Measurements from ENCODE around the gene ATP13A1.
"Not testable (repeated sequence)": the region's sequence is repeated elsewhere in the genome, so short reads cannot be mapped to it uniquely, and the experiment has no call there.

ATP13A1 gene

DNA sequence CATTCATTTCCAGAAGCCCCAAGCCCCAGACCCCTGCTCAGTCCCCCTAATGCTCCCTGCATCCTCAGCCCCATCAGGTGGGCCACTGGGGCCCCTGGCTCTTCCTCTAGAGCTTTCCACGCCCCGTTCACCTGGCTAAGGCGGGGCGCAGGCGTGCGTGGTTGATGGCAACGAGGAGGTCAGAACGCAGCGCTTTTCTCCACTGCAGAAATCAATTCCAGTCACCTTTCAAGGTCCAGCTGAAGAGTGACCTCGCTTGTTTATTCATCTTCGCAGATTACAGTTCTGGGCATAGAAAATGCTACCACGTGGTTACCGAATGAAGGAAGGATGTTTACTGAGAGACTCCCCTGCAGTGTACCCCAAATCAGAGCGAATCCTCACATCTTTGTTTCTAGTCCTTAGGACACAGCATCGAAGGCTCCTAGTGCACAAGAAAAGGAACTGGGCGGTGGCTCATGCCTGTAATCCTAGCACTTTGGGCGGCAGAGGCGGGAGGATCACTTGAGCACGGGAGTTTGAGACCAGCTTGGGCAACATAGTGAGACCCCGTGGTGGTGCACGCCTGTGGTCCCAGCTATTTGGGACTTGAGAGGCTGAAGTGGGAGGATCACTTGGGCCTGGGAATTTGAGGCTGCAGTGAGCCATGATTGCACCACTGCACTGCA is 44.2 kb downstream of the ATP13A1 start:
- no peak for DNase-seq (ENCODE audit: low read depth)

DNA sequence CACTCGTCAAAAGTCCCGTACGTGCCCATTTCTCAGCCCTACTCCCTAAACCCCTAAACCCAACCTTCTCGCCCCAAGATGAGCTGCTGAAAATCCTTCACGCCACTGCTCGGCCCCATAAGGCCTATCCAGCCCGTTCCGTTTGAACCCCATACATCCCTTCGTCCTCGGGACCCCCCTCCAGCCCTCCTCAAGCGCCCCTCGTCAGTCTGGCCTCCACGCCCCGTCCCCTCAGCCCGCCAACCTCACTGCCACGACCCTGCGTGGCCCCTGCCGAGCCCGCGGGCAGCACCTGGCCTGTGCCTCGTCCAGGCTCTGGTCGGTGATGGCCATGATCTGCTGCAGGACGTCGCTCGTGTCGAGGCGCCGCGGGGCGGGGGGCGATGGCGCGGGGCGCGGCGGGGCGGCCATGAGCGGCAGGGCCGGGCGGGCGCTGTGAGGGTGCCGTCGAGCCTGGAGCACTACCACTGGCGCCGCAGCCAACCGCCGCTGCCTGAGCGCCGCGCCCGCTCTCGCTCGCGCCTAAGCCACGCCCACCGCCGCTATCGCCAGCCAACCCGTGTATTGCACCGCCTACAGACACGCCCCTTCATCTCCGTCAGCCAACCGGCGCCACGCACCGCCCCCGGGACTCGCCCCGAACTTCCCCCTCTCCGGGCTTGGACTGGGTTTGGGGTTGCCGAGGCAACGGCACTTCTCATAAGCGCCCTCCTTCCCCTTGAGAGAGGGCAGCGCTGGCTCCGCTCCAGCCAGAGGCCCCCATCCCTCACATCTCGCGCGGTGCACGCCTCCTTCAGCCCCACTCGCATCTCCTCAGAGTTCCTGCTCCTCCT is 45.0 kb downstream of the ATP13A1 start, which contains the start of gene PBX4:
PBX4 (minus strand) TSS at position 469 of the 833 bp plus-strand sequence; CDS start at position 411, 58 bp downstream.
- peak; percentile 92 for DNase-seq (ENCODE audit: low read depth)

DNA sequence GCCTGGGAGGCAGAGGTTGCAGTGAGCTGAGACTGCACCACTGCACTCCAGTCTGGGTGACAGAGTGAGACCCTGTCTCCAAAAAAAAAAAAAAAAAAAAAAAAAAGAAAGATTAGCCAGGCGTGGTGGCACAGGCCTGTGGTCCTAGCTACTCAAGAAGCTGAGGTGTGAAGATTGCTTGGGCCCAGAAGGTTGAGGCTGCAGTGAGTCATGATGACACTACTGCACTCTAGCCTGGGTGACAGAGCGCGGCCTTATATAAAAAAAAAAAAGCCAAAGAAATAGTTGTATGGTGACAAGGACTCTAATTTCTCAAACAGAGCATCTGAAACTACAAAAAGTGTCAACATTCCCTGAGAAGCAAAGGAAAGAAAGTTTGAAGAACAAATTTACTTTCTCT is 48.4 kb downstream of the ATP13A1 start:
- no peak for DNase-seq (ENCODE audit: low read depth)

DNA sequence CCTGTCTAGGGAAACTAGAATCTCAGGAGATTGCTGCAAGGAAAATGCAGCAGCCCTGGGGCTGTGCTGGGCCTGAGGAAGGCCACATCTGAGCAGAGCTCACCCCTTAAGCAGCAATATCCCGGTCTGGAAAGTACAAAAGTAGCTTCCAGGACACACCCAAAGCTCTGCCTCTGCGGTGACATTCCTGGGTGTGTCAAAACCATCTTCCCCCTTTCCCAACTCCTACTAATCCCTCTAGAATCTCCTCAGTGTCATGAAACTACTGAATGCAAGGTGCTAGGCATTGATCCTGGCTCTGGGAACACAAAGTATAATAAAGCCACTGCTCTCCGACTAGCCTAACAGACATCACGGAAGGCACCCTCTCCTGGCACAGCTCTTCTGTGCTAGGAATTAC is 50.0 kb downstream of the ATP13A1 start:
- no peak for DNase-seq (ENCODE audit: low read depth)

DNA sequence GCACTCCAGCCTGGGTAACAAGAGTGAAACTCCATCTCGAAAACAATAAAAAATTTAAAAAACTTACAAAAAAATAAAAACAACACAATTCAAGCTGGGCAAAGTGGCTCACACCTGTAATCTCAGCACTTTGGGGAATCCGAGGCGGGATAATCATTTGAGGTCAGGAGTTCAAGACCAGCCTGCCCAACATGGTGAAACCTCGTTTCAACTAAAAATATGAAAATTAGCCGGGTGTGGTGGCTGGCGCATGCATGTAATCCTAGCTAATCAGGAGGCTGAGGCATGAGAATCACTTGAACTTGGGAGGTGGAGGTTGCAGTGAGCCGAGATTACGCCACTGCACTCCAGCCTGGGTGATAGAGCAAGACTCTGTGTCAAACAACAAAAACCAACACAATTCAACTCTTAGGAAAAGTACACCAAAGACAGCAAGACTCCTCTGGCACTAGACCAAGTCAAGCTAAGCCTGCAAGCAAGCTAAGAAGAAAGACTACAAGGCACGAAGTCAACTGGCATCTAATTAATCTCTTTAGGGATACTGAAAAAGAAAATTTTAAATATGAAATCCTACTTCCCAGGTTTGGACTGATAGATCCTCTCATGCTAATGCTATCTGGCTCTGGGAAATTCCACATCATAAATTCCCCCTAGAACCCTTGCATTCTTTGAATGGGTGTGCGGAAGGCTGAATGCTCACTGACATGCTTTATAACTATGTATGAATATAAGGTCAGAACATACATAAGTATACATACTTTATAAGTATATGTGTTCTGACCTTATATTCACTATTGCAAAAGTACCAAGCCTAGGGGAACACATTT is 52.9 kb downstream of the ATP13A1 start:
- no peak for DNase-seq (ENCODE audit: low read depth)

DNA sequence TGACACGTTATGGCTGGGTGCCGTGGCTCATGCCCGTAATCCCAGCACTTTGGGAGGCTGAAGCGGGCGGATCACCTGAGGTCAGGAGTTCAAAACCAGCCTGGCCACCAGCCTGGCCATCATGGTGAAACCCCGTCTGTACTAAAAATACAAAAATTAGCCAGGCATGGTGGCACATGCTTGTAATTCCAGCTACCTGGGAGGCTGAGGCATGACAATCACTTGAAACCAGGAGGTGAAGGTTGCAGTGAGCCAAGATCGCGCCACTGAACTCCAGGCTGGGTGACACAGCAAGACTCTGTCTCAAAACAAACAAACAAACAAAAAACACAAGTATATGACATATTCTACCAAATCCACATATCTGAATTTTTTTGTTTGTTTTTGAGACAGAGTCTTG is 56.8 kb downstream of the ATP13A1 start:
- DNase-seq (ENCODE audit: low read depth): not testable (repeated sequence)

DNA sequence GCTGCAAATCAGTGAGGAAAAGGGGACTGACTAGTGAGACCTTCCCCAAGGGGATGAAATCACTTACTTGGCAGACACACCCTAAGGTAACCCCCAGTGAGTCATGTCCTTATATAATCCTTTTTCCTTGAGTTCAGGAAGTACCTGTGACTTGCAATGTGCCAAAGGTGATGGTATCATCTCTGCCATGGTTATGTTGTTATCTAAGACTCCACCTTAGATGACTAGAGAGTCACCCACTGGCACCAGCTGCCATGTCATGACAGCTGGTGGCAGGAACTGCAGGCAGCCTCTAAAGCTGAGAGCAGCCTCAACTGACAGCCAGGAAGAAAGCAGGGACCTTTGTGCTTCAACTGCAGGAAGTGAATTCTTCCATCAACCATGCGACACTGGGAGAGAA is 57.5 kb downstream of the ATP13A1 start:
- DNase-seq (ENCODE audit: low read depth): no peak

DNA sequence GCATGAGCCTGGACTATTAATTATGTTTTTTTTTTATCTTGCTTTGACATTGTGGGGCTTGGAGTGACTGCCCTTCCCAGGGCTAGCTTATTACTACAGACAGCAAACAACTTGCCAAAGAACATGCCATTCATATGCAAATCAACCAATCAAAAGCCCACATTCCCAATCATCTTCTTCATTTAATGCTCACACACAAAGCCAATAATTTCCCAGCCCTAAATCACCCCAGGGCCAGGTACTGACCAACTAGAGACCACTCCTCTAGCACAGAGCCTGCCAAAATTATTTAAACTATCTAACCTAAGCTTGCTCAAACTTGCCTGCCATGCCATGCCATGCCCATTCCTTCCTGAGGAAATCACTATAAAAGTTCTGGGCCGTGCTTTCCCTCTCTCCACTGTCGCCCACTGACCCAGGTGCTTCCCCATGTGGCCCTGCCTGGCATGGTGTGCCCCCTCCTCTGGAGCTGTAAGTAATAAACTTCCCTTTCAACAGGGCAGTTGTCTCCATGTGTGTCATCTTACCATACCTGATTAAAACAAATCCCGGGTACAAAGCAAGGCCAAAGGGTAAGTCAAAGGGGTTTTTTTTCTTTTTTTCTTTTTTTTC is 60.7 kb downstream of the ATP13A1 start:
- no peak for DNase-seq (ENCODE audit: low read depth)

DNA sequence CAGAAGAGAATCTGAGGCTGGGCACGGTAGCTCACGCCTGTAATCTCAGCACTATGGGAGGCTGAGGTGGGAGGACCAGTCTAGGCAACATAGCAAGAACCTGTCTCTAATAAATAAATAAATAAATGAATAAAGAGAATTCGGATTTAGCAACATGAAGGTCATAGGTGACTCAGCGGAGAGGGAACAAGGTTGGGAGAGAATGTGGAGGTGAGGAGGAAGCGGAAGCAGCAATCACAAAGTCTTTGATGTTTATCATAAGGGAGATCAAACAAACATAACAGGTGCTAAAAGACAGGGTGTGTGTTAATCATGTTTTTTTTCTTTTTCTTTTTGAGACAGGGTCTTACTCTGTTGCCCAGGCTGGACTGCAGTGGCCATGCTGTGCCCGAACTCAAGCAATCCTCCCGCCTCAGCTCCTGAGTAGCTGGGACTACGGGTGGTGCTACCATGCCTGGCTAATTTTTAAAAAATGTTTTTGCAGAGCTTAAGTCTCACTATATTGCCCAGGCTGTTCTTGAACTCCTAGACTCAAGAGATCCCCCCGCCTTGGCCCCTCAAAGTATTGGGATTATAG is 61.3 kb downstream of the ATP13A1 start:
- DNase-seq (ENCODE audit: low read depth): no peak

DNA sequence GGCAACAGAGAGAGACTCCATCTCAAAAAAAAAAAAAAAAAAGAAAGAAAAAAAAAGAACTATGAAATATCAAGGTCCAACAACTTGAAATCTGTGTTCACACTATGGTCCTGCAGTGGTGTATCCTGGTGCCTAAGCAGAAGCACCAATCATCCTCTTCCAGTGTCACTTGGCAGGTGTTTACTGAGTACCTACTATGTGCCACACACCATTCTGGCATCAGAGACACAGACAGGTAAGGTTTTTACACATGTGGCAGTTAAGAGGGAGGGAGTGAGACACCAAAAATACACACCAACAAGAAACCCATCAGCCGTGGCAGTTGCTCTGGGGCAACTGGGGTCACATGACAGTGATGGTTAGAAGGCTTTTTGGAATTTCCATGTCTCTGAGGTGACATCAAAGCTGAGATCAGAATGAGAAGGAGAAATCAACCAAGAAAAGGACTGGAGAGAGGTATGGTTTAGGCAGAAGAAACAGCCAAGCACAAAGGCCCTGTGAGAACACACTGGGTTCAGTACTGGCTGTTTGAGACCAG is 62.6 kb downstream of the ATP13A1 start:
- DNase-seq (ENCODE audit: low read depth): no peak

DNA sequence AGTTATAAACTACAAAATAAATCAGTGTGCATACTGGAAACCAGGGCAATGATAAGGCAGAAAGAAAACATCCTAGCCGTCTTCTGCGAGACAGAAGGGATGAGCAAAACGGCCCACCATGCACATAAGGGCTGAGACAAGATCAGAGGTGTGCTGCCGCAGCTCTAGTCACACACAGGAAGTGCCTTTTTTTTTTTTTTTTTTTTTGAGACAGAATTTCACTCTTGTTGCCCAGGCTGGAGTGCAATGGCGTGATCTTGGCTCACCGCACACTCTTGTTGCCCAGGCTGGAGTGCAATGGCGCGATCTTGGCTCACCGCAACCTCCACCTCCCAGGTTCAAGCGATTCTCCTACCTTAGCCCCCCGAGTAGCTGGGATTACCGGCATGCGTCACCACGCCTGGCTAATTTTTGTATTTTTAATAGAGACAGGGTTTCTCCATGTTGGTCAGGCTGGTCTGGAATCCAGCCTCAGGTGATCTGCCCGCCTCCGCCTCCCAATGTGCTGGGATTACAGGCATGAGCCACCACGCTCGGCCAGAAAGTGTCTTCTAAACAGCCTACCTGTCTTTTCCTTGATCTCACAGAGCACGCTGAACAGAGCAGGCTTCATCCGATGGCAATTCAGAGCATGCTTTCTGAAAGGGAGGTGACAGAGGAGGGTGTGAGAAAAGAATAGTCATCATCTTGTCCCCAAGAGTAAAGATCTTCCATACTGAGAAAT is 64.6 kb downstream of the ATP13A1 start:
- DNase-seq (ENCODE audit: low read depth): not testable (repeated sequence)

DNA sequence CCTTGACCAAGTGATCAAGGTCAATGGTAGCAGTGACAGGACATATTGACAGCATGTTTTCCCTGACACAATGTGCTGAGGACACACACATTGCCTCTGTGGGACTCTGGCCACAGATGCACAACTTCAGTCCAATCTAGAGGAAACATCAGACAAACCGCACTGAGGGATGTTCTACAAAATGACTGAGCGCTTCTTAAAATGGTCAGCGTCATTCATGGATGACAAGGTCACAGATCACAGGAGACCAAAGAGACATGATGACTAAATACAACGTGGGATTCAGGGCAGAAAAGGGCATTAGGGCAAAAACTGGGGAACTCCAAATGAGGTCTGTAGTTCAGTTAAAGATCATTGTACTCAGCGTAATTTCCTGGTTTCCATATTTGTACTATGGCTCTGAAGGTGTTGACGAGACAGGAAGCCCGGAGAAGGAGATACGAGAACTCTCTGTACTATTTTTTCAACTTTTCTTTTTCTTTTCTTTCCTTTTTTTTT is 65.6 kb downstream of the ATP13A1 start:
- no peak for DNase-seq (ENCODE audit: low read depth)
